SK-N-MC (cell line): ENCODE measurements around the gene EMP1.

Experiments used
- DNase-seq: peaks from one replicate; pipeline ENCODE4 v3.0.0-alpha.2; 2011; ENCODE audit warnings: low read depth, low spot score
- H3K27ac ChIP-seq: fragments of 200-600 bp; sonication (generic); 2 replicates; pipeline ENCODE4 v1.5.1; 2016; ENCODE audit warnings: mixed run types
- H3K36me3 ChIP-seq: fragments of 200-600 bp; sonication (generic); 2 replicates; pipeline ENCODE4 v1.6.1; 2017; ENCODE audit warnings: antibody characterized with exemption, low read length, mixed read lengths; ENCODE audit not compliant: insufficient read depth
- H3K4me3 ChIP-seq: fragments of 200-600 bp; sonication (generic); 2 replicates; pipeline ENCODE4 v1.5.1; 2016
- H3K9ac ChIP-seq: fragments of 200-600 bp; sonication (generic); 2 replicates; pipeline ENCODE4 v1.8.0; 2017; ENCODE audit warnings: mixed run types, mixed read lengths; ENCODE audit not compliant: insufficient read length
- H3K9me3 ChIP-seq: fragments of 200-600 bp; sonication (generic); 2 replicates; pipeline ENCODE4 v1.6.1; 2017; ENCODE audit warnings: low read depth, mild to moderate bottlenecking, antibody characterized with exemption, low read length, moderate library complexity, mixed read lengths
- EZH2 ChIP-seq: fragments of 200-600 bp; sonication (generic); IDR thresholded peaks from one replicate; pipeline ENCODE4 v1.6.1; 2017; ENCODE audit warnings: antibody characterized with exemption
- FOXP2 ChIP-seq: optimal IDR thresholded peaks from 2 replicates; pipeline ENCODE3; 2011; ENCODE audit warnings: mild to moderate bottlenecking, moderate library complexity; ENCODE audit not compliant: insufficient read depth; ENCODE audit errors: extremely low read length, control extremely low read depth
- POLR2AphosphoS5 ChIP-seq: IDR thresholded peaks from 2 replicates; pipeline ENCODE4 v1.6.1; 2012; ENCODE audit warnings: mild to moderate bottlenecking, low read depth, low read length, borderline replicate concordance

Gene EMP1

GRCh38 chr12:13154831-13155230, 41.7 kb upstream of the EMP1 start:
- TF ChIP-seq POLR2AphosphoS5 (no peak), EZH2 (no peak), FOXP2 (no peak)
- Histone ChIP-seq H3K27ac (no peak overlapping the region), H3K36me3 (no peaks in the 10 kb centered on the region), H3K9me3 (no peaks in the 10 kb centered on the region), H3K9ac (no peak overlapping the region), H3K4me3 (no peak overlapping the region)
- DNase-seq = no peak

GRCh38 chr12:13156277-13156676, 40.2 kb upstream of the EMP1 start:
- no peak for DNase-seq
- Histone ChIP-seq H3K36me3 (no peaks in the 10 kb centered on the region), H3K4me3 (no peak overlapping the region), H3K9me3 (no peaks in the 10 kb centered on the region), H3K9ac (no peak overlapping the region), H3K27ac (no peak overlapping the region)
- TF ChIP-seq EZH2 (no peak), POLR2AphosphoS5 (no peak), FOXP2 (no peak)

GRCh38 chr12:13161172-13161571, 35.4 kb upstream of the EMP1 start:
- H3K9ac ChIP-seq = no peak overlapping the region
- no peaks in the 10 kb centered on the region for H3K36me3 ChIP-seq
- DNase-seq = no peak
- H3K27ac ChIP-seq = no peak overlapping the region
- H3K9me3 ChIP-seq = no peaks in the 10 kb centered on the region
- TF ChIP-seq EZH2 (no peak), POLR2AphosphoS5 (no peak), FOXP2 (no peak)
- H3K4me3 ChIP-seq = no peak overlapping the region

DNA sequence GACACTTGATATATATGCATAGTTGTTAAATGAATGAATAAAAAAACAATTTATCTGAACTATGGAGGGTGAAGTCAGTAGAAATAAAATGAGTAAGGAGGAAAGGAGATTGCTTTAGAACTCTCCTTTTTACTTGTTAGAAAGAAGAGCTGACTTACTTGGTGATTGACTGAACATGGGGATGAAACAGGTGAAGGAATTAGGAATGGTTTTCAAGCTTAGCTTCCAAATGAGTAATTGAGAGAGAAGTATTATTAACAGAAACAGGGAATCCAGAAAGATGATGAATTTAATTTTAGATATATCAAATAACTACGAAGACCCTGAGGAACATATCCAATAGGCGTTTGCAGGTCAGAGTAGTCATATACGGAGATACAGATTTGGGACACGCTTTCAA, 33.6 kb upstream of the EMP1 start:
- Histone ChIP-seq H3K9me3 (no peaks in the 10 kb centered on the region), H3K9ac (no peak overlapping the region), H3K27ac (no peak overlapping the region), H3K36me3 (no peaks in the 10 kb centered on the region), H3K4me3 (no peak overlapping the region)
- TF ChIP-seq FOXP2 (no peak), POLR2AphosphoS5 (no peak), EZH2 (no peak)
- DNase-seq = no peak

DNA sequence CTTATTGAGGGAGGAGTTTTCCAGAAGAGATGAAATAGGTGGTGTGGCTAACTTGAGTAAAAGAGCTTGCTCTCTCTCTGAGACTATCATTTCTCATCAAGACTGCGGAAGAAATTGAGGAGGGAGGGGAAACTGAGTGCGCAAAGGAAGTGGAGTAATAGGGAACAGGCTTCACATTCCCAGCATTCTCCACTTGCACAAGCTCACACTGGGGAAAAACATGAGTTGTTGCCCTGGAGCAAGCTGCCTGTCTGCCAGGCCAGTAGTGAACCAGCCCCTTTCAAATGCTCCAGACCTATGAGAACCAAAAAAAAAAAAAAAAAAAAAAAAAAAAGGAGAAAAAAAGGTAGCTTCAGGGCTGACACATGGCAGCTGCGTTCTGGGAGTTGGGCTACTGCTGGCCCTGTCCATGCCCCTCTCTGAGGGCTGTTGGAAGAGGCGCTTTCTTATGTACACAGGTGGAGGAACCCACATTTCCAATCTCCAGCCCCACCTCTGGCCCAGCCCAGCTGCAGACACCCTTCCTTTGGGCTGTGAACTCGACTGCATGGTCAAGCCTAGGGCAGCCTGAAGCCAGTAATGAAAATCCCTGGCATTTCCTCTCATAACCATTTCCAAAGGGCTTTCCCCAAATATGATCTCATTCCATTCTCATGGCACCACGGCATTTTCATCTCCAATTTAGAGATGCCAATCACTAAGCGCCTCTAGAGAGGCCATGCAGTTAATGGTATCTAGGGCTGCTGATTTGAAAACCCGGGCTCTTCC, 32.5 kb upstream of the EMP1 start:
- DNase-seq = no peak
- Histone ChIP-seq H3K27ac (no peak overlapping the region), H3K36me3 (no peaks in the 10 kb centered on the region), H3K9me3 (no peaks in the 10 kb centered on the region), H3K9ac (no peak overlapping the region), H3K4me3 (no peak overlapping the region)
- TF ChIP-seq POLR2AphosphoS5 (no peak), FOXP2 (no peak), EZH2 (no peak)

DNA sequence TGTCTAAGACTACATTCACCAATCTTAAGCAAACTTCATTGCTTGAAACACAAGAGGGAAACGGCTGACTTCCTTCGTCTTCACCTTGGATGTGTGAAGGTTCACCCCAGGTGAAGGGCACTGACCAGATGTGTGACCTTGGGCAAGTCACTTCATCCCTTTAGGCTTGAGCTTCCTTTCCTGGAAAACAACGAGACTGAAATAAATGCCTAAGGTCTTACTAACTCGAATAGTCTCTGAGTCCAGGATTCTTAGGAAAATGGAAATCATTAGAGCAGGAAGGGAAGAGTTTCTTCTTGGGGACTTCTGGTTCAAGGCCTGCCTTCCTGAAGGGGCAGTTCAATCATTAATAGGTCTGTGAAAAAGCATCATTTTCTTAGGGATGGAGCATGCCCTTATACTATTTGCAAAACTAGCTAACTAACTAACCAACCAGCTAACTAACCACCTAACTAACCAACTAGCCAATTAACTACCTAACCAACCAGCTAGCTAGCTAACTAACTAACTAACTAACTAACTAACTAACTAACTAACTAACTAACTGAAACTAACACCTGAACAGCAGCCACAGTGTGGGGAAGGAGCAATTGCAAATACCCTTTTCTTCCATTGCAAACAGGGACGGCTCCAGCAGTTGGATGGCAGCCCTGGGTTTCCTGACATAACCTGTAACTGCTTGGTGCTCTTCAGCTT, 31.5 kb upstream of the EMP1 start:
- no peak overlapping the region for H3K27ac ChIP-seq
- no peaks in the 10 kb centered on the region for H3K36me3 ChIP-seq
- H3K9ac ChIP-seq = no peak overlapping the region
- no peak overlapping the region for H3K4me3 ChIP-seq
- DNase-seq = no peak
- no peaks in the 10 kb centered on the region for H3K9me3 ChIP-seq
- TF ChIP-seq POLR2AphosphoS5 (no peak), FOXP2 (no peak), EZH2 (no peak)

DNA sequence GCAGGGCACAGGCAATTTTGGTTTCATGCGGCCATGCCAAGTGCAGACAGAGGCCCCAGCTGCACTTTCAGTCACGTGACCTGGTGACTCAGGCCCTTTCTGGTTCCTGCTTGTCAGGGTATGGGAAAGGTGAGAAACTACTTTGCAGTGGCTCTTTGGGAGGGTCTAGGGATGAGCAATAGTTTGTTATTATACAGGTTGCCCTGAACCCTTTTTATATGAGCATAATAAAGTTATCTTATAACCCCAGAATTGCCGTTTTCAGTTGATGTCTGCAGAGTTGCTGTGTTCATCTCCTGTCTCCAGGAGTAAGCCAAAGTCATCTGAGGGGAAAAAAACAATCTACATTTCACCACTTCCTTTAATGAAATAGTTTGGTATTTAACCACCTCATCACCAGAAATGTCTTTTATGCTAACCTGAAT, 30.9 kb upstream of the EMP1 start:
- Histone ChIP-seq H3K36me3 (no peaks in the 10 kb centered on the region), H3K27ac (no peak overlapping the region), H3K9me3 (no peaks in the 10 kb centered on the region), H3K9ac (no peak overlapping the region), H3K4me3 (no peak overlapping the region)
- DNase-seq = no peak
- no peak for TF ChIP-seq POLR2AphosphoS5
- no peak for TF ChIP-seq FOXP2
- no peak for TF ChIP-seq EZH2

- TF ChIP-seq FOXP2 (no peak), POLR2AphosphoS5 (no peak), EZH2 (no peak)
- Histone ChIP-seq H3K27ac (no peak overlapping the region), H3K9ac (no peak overlapping the region), H3K9me3 (no peaks in the 10 kb centered on the region), H3K36me3 (no peaks in the 10 kb centered on the region), H3K4me3 (no peak overlapping the region)
- DNase-seq = no peak
These were observed 29.3 kb upstream of the EMP1 start for GRCh38 chr12:13167226-13167625.

- no peak overlapping the region for H3K4me3 ChIP-seq
- H3K9me3 ChIP-seq = no peaks in the 10 kb centered on the region
- no peak overlapping the region for H3K9ac ChIP-seq
- DNase-seq = no peak
- no peaks in the 10 kb centered on the region for H3K36me3 ChIP-seq
- TF ChIP-seq FOXP2 = no peak
- TF ChIP-seq EZH2 = no peak
- no peak for TF ChIP-seq POLR2AphosphoS5
- no peak overlapping the region for H3K27ac ChIP-seq
These were observed 28.6 kb upstream of the EMP1 start for GRCh38 chr12:13167906-13168305.
